ENCODE measurements around the gene KIF21B.
"Not testable (repeated sequence)": the region's sequence is repeated elsewhere in the genome, so short reads cannot be mapped to it uniquely, and the experiment has no call there.

KIF21B gene

DNA sequence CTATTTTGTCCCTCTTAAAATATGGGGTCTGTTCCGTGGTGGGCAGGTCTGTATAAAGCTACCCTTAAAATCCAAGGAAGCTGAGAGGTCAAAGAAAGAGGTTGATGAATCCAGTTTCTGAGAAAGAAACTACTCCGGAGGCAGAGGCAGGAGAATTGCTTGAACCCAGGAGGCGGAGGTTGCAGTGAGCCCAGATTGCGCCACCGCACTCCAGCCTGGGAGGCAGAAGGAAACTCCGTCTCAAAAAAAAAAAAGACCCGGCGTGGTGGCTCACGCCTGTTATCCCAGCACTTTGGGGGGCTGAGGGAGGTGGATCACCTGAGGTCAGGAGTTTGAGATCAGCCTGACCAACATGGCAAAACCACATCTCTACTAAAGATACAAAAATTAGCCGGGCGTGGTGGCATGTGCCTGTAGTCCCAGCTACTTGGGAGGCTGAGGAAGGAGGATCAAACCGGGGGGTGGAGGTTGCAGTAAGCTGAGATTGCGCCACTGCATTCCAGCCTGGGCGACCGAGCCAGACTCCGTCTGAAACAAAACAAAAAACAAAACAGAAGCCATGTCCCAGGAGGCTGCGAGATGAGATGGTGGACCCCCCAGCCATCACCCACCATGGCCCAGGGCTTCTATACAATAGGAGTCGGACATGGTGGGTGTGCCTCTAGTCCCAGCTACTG, 88.1 kb downstream of the KIF21B start:
- 88 to 89% methylated on average over 10 to 14 of the region's 18 CpGs for WGBS, 2 experiments (ENCODE audit: insufficient coverage in 2 of 2)
- not testable (repeated sequence) for H3K4me3 ChIP-seq (ENCODE audit: extremely low read depth, insufficient read depth, low read length, poor library complexity, severe bottlenecking); H3K36me3 ChIP-seq (ENCODE audit: control insufficient read depth, insufficient read depth, low read length); H3K9me3 ChIP-seq (ENCODE audit: control insufficient read depth, low read length); H3K4me1 ChIP-seq (ENCODE audit: control insufficient read depth, insufficient read depth, low read length, poor library complexity, severe bottlenecking); H3K27ac ChIP-seq (ENCODE audit: low read depth, low read length, severe bottlenecking)

DNA sequence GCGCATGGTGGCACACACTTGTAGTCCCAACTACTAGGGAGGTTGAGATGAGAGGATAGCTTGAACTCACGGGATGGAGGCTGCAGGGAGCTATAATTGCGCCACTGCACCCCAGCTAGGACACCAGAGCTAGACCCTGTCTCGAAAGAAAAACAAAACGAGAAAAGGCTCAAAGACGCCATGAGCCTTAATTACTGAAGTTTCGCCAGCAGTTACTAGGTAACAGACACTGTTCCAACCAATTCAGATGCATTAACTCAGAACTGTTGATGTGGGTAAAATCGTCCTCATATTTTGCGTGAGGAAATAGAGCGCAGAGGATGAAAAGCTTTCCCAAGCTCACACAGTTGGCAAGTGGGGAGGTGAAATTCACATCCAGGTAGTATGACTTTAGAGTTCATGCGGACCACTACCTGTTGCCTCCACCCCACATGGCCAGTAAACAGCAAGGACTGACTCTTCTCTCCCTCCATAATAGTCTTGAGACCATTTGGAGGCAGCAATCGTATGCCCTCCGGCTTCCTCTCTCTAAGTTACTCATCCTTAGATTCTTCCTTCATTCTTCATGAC, 88.8 kb downstream of the KIF21B start:
- 92 to 96% methylated on average over 10 to 13 of the region's 13 CpGs for WGBS, 2 experiments (ENCODE audit: insufficient coverage in 2 of 2)
- H3K4me3 ChIP-seq (ENCODE audit: extremely low read depth, insufficient read depth, low read length, poor library complexity, severe bottlenecking) = no peak overlapping the region

GRCh38 chr1:200931776-200932175, 91.7 kb downstream of the KIF21B start:
- H3K9me3 ChIP-seq (ENCODE audit: control insufficient read depth, low read length) = no peaks in the 10 kb centered on the region
- no peak overlapping the region for H3K27ac ChIP-seq (ENCODE audit: low read depth, low read length, severe bottlenecking)
- WGBS, 2 experiments (ENCODE audit: insufficient coverage in 2 of 2) = 71% methylated on average over 1 of the region's 2 CpGs; no CpG with 5 or more reads in 1 of the 2 experiments
- no peak overlapping the region for H3K4me3 ChIP-seq (ENCODE audit: extremely low read depth, insufficient read depth, low read length, poor library complexity, severe bottlenecking)
- no peaks in the 10 kb centered on the region for H3K4me1 ChIP-seq (ENCODE audit: control insufficient read depth, insufficient read depth, low read length, poor library complexity, severe bottlenecking)
- no peaks in the 10 kb centered on the region for H3K36me3 ChIP-seq (ENCODE audit: control insufficient read depth, insufficient read depth, low read length)

More for the DNA sequence above, 88.8 kb downstream of the KIF21B start:
- Histone ChIP-seq H3K9me3 (ENCODE audit: control insufficient read depth, low read length) (no peaks in the 10 kb centered on the region), H3K27ac (ENCODE audit: low read depth, low read length, severe bottlenecking) (no peak overlapping the region), H3K36me3 (ENCODE audit: control insufficient read depth, insufficient read depth, low read length) (no peaks in the 10 kb centered on the region), H3K4me1 (ENCODE audit: control insufficient read depth, insufficient read depth, low read length, poor library complexity, severe bottlenecking) (no peaks in the 10 kb centered on the region)

- H3K4me3 ChIP-seq (ENCODE audit: extremely low read depth, insufficient read depth, low read length, poor library complexity, severe bottlenecking); H3K9me3 ChIP-seq (ENCODE audit: control insufficient read depth, low read length); H3K4me1 ChIP-seq (ENCODE audit: control insufficient read depth, insufficient read depth, low read length, poor library complexity, severe bottlenecking); H3K36me3 ChIP-seq (ENCODE audit: control insufficient read depth, insufficient read depth, low read length); H3K27ac ChIP-seq (ENCODE audit: low read depth, low read length, severe bottlenecking): not testable (repeated sequence)
- 90 to 93% methylated on average over 5 of the region's 8 CpGs for WGBS, 2 experiments (ENCODE audit: insufficient coverage in 2 of 2)
Observed at GRCh38 chr1:200930285-200930684, 93.2 kb downstream of the KIF21B start.

GRCh38 chr1:200929530-200930278, 93.8 kb downstream of the KIF21B start:
- H3K9me3 ChIP-seq (ENCODE audit: control insufficient read depth, low read length) = no peaks in the 10 kb centered on the region
- no peak overlapping the region for H3K27ac ChIP-seq (ENCODE audit: low read depth, low read length, severe bottlenecking)
- H3K36me3 ChIP-seq (ENCODE audit: control insufficient read depth, insufficient read depth, low read length) = no peaks in the 10 kb centered on the region
- no peaks in the 10 kb centered on the region for H3K4me1 ChIP-seq (ENCODE audit: control insufficient read depth, insufficient read depth, low read length, poor library complexity, severe bottlenecking)
- WGBS, 2 experiments (ENCODE audit: insufficient coverage in 2 of 2) = 79 to 83% methylated on average over 2 to 4 of the region's 4 CpGs
- no peak overlapping the region for H3K4me3 ChIP-seq (ENCODE audit: extremely low read depth, insufficient read depth, low read length, poor library complexity, severe bottlenecking)

DNA sequence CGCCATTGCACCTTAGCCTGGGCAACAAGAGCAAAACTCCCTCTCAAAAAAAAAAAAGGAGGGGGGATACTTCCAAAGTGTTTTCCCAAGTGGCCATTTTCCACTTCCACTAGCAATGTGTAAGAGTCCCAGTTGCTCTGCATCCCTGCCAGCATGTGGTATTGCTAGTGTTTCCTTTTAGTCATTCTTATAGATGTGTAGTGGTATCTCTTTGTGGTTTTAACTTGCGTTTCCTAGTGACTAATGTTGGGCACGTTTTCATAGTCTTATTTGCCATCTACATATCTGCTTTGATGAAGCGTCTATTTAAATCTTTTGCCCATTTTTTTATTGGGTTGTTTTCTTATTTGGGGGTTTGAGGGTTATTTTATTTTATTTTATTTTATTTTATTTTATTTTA, 97.7 kb downstream of the KIF21B start:
- no peaks in the 10 kb centered on the region for H3K9me3 ChIP-seq (ENCODE audit: control insufficient read depth, low read length)
- 100% methylated on average over 1 of the region's 4 CpGs; no CpG with 5 or more reads in 1 of the 2 experiments for WGBS, 2 experiments (ENCODE audit: insufficient coverage in 2 of 2)
- H3K36me3 ChIP-seq (ENCODE audit: control insufficient read depth, insufficient read depth, low read length) = no peaks in the 10 kb centered on the region
- H3K4me3 ChIP-seq (ENCODE audit: extremely low read depth, insufficient read depth, low read length, poor library complexity, severe bottlenecking) = no peak overlapping the region
- H3K4me1 ChIP-seq (ENCODE audit: control insufficient read depth, insufficient read depth, low read length, poor library complexity, severe bottlenecking) = no peaks in the 10 kb centered on the region
- no peak overlapping the region for H3K27ac ChIP-seq (ENCODE audit: low read depth, low read length, severe bottlenecking)

DNA sequence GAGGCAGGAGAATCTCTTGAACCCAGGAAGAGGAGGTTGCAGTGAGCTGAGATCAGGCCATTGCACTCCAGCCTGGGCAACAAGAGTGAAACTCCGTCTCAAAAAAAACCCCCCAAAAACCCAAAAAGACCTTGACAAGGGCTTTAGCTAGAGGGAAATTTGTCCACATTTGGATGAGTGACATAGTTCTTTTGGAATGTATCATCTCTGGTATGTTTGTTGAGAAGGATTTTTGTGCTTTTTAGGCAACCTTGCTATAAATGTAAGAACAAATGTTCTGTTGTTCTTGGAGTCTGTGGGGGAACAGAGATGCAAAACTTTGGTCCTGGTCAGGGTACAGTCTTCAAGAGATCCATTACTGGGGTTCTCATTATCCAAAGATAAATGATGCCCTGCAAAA, 99.9 kb downstream of the KIF21B start:
- no peak overlapping the region for H3K27ac ChIP-seq (ENCODE audit: low read depth, low read length, severe bottlenecking)

DNA sequence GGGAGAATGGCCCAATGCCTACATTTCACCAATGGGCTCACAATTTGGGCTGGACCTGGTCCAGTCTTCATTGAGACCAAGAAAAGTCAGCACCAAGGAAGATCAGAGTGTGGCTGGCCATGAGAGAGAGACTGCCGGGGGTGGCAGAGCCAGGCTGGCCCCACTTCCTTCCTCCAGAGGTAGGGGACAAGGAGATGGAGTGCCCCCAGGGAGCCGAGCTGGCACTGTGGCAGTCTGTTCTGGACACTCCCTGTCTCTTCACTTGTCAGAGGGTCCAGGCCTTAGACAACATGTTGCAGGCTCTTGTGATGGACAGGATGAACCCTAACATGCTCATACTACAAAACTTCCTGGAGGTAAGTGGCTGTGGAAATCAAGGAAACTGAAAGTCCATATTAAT, 101.1 kb downstream of the KIF21B start:
- H3K9me3 ChIP-seq (ENCODE audit: control insufficient read depth, low read length) = no peaks in the 10 kb centered on the region
- no peak overlapping the region for H3K4me3 ChIP-seq (ENCODE audit: extremely low read depth, insufficient read depth, low read length, poor library complexity, severe bottlenecking)
- WGBS, 2 experiments (ENCODE audit: insufficient coverage in 2 of 2) = 83 to 90% methylated on average over 1 to 2 of the region's 2 CpGs
- no peak overlapping the region for H3K27ac ChIP-seq (ENCODE audit: low read depth, low read length, severe bottlenecking)
- H3K4me1 ChIP-seq (ENCODE audit: control insufficient read depth, insufficient read depth, low read length, poor library complexity, severe bottlenecking) = peaks cover under 1% of the 10 kb centered on the region
- H3K36me3 ChIP-seq (ENCODE audit: control insufficient read depth, insufficient read depth, low read length) = no peaks in the 10 kb centered on the region

More for the DNA sequence above, 99.9 kb downstream of the KIF21B start:
- H3K9me3 ChIP-seq (ENCODE audit: control insufficient read depth, low read length) = no peaks in the 10 kb centered on the region
- no CpG with 5 or more reads among the region's 1 CpG for WGBS, 2 experiments (ENCODE audit: insufficient coverage in 2 of 2)
- no peaks in the 10 kb centered on the region for H3K4me1 ChIP-seq (ENCODE audit: control insufficient read depth, insufficient read depth, low read length, poor library complexity, severe bottlenecking)
- H3K36me3 ChIP-seq (ENCODE audit: control insufficient read depth, insufficient read depth, low read length) = no peaks in the 10 kb centered on the region
- no peak overlapping the region for H3K4me3 ChIP-seq (ENCODE audit: extremely low read depth, insufficient read depth, low read length, poor library complexity, severe bottlenecking)

DNA sequence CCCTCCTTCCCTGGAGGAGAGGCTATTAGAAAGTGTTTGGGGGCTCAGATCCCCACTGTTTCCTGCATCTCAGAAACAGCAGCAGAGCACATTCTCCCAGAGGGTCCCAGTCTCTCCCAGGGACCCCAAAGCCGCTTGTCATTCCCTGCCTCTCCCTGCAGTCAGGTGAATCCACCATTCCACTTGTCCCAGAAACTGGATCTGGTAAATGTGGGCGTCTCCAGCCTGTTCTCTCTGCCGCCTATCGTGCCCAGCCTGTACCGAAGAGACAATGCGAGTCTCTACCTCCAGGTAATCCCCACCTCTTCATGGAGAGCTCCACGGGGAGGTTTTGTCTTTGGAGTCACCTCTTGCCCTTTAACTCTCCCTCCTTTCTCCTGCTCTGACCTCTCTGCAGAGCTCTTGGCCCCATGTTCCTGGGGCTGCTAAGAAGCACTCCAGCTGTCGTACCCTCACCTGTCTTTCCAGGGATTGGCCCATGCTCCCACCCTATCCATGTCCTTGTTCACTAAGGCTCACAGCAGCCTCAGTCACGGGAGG, 101.9 kb downstream of the KIF21B start:
- Histone ChIP-seq H3K27ac (ENCODE audit: low read depth, low read length, severe bottlenecking) (no peak overlapping the region), H3K36me3 (ENCODE audit: control insufficient read depth, insufficient read depth, low read length) (no peaks in the 10 kb centered on the region), H3K4me3 (ENCODE audit: extremely low read depth, insufficient read depth, low read length, poor library complexity, severe bottlenecking) (no peak overlapping the region), H3K9me3 (ENCODE audit: control insufficient read depth, low read length) (no peaks in the 10 kb centered on the region), H3K4me1 (ENCODE audit: control insufficient read depth, insufficient read depth, low read length, poor library complexity, severe bottlenecking) (peaks cover 3% of the 10 kb centered on the region)
- WGBS, 2 experiments (ENCODE audit: insufficient coverage in 2 of 2) = 77 to 78% methylated on average over 8 to 9 of the region's 9 CpGs
